AG09309 (cell line): ENCODE results near the gene MORN2.

ENCODE experiments used
- DNase-seq: peaks from one replicate; pipeline ENCODE4 v3.0.0-alpha.2; 2010; ENCODE audit warnings: low read depth
- H3K4me3 ChIP-seq: 2 replicates; pipeline ENCODE4 v1.5.1; 2011; ENCODE audit warnings: mild to moderate bottlenecking, low read depth, low read length, moderate library complexity; ENCODE audit not compliant: control insufficient read depth
- TF ChIP-seq, protein P1 (sequence below): IDR thresholded peaks from 2 replicates; pipeline ENCODE4 v1.5.1; 2011; ENCODE audit warnings: mild to moderate bottlenecking, low read depth, low read length, inconsistent platforms; ENCODE audit not compliant: insufficient read depth, control insufficient read depth; ENCODE audit errors: missing control alignments

The MORN2 gene

DNA sequence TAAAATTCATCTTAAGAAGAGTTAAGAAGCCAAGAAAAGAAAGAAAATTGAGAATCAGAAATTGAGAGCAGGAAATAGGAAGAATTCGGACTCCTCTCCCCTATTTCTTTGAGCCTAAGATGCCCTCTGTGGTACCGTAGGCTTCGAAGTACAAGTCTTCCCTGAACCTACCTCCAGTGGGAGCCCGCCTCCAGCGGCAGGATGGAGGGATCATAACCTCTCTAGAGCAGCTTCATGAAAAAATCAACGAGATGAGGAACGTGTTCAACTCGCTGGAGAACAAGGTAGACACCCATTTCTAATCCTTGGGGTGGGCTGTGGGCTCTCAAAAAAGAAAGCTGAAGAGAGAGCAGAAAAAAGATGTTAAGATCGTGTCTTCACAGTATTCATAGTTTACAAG lies 50.2 kb downstream of the MORN2 start:
- DNase-seq: no peak
- no peak overlapping the region for H3K4me3 ChIP-seq
- TF ChIP-seq, protein P1, sequence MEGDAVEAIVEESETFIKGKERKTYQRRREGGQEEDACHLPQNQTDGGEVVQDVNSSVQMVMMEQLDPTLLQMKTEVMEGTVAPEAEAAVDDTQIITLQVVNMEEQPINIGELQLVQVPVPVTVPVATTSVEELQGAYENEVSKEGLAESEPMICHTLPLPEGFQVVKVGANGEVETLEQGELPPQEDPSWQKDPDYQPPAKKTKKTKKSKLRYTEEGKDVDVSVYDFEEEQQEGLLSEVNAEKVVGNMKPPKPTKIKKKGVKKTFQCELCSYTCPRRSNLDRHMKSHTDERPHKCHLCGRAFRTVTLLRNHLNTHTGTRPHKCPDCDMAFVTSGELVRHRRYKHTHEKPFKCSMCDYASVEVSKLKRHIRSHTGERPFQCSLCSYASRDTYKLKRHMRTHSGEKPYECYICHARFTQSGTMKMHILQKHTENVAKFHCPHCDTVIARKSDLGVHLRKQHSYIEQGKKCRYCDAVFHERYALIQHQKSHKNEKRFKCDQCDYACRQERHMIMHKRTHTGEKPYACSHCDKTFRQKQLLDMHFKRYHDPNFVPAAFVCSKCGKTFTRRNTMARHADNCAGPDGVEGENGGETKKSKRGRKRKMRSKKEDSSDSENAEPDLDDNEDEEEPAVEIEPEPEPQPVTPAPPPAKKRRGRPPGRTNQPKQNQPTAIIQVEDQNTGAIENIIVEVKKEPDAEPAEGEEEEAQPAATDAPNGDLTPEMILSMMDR: no peak

DNA sequence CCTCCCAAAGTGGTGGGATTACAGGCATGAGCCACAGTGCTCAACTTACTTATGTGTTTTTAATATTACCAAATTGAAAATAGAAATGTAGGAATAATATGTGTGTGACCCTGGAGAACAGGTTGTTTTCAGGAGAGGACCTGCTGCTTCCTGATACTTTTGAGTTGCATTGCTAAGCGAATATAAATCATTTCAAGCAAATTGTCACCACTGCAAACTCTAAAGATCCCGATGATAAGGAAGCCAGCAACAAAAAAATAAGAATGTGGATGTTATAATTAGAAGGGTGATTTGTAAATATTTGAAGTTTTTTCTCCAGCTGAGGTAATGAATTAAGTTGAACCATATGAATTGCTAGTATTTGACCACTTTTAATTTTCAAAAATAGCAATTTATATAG lies 54.8 kb downstream of the MORN2 start:
- TF ChIP-seq, protein P1: no peak
- no peak overlapping the region for H3K4me3 ChIP-seq
- DNase-seq: no peak
